IMR-90 (cell line): ENCODE results near the gene CCNI. TPM values are rescaled to one million over a fixed set of nuclear protein-coding genes. Genes with fewer than 3 reads are reported as not detected.

Experiments
- NFE2L2 ChIP-seq: fragments of 150-350 bp; IDR thresholded peaks from 2 replicates; pipeline ENCODE4 v1.6.1; 2016; ENCODE audit warnings: low read depth, mild to moderate bottlenecking, low read length
- RAD21 ChIP-seq: IDR thresholded peaks from 2 replicates; pipeline ENCODE4 v1.6.1; 2012; ENCODE audit warnings: low read length, improper control_type of control experiment
- RCOR1 ChIP-seq: IDR thresholded peaks from 2 replicates; pipeline ENCODE4 v1.6.1; 2012; ENCODE audit warnings: mild to moderate bottlenecking, low read length, improper control_type of control experiment; ENCODE audit not compliant: insufficient replicate concordance
- SMC3 ChIP-seq: fragments of 150-350 bp; IDR thresholded peaks from 2 replicates; pipeline ENCODE4 v1.6.1; 2016; ENCODE audit warnings: low read depth, mild to moderate bottlenecking, antibody characterized with exemption, low read length, moderate library complexity
- USF2 ChIP-seq: fragments of 150-350 bp; IDR thresholded peaks from 2 replicates; pipeline ENCODE4 v1.6.1; 2017; ENCODE audit warnings: mild to moderate bottlenecking, antibody characterized with exemption, low read length, low read depth
- polyA plus RNA-seq, 3 experiments: library from polyadenylated mRNA; depleted of rRNA; stranded (reverse); fragments of >200 nt; gene quantifications; 2 replicates each; pipeline ENCODE4 v1.2.3, GENCODE V29; 2012; ENCODE audit warnings: low replicate concordance in 1 of 3
- total RNA-seq: library from RNA; depleted of rRNA; stranded (reverse); fragments of >200 nt; gene quantifications from 2 replicates; pipeline ENCODE4 v1.2.3, GENCODE V29; 2012

CCNI gene
- total and polyA plus RNA-seq, 2 of the 4 experiments (the other 2 are of a cell fraction) = 70.1 to 100 TPM

DNA sequence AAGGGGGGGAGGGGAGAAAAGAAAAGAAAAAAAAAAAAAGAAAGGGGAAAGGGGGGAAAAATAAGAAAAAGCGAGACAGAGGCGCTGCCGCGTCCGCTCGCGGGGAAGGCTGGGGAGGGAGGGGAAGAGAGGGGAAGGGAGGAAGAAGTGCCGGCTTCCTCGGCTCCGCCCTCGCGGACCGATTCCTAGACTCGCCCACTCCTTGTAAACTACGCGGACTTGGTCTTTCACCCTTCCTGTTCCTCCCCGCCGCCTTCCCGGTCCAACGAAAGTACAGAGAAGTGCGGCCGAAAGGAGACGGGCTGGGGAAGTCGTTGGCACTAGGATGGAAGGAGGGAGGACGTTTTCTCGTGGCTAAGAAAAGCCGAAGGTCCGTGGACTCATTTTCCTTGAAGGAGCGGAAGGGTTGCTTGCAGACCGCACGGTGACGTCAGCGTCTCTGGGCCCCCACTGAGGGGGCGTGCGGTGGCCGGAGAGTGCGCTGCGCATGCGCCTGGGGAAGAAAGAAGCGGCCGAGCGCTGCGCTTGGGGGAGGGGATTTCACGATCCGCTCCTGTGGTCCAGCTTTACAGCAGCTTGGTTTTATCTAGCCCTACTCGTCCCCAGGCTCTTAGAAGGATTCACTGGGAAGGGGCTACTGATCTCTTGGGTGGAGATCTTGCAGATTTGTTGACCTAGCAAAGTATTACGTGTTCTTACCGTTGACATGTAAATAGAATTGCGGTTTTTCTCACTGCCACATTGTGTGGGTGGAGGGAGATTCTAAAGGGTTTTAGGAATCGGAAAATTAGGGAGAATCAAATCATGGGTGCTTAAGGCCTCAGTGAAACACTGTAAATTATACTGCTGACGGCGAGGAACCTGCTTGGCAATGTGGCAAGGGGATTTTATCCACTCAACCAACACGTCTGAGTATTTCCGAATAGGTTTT is at the start of gene CCNI (continued):
- TF ChIP-seq USF2 (no peak), RAD21 (no peak), RCOR1 (no peak), NFE2L2 (no peak), SMC3 (no peak; the same call in 1 of the 2 replicates)
